ENCODE measurements around the gene IGSF22.
"Not testable (repeated sequence)": the region's sequence is repeated elsewhere in the genome, so short reads cannot be mapped to it uniquely, and the experiment has no call there.

The IGSF22 gene

DNA sequence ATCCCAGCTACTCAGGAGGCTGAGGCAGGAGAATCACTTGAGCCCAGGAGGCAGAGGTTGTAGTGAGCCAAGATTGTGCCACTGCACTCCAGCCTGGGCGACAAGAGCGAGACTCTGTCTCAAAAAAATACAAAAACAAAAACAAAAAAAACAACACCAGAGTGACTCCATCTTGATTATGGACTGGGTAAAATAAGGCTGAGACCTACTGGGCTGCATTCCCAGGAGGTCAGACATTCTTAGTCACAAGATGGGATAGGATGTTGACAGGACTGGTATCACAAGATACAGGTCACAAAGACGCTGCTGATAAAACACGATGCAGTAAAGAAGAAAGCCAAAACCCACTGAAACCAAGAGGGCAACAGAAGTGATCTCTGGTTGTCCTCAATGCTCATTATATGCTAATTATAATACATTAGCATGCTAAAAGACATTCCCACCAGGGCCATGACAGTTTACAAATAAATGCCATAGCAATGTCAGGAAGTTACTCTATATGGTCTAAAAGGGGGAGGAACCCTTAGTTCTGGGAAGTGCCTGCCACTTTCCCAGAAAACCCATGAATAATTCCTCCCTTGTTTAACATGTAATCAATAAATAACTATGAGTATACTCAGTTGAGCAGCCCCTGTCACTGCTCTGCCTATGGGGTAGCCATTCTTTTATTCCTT is 34.4 kb downstream of the IGSF22 start:
- not testable (repeated sequence) for DNase-seq (ENCODE audit: low spot score)

DNA sequence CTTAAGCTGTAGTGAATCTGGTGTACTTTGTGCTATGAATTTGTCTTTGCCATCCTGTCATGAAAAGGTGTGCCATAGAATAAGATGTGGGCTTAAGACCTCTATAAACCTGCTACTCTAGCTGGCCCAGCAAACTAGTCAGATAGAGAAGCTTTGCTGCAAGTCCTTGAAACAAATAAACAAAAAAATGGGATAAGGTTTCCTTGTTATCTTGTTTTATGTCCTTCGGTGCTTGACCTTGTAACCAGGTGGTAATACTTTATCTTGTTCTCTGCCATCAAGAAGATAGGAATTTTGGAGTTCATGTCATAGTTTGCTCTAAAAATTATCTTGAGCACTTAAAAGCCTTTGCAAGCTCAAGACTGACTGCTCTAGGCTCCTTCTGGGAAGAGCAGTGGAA is 41.7 kb downstream of the IGSF22 start:
- DNase-seq (ENCODE audit: low spot score) = no peak

DNA sequence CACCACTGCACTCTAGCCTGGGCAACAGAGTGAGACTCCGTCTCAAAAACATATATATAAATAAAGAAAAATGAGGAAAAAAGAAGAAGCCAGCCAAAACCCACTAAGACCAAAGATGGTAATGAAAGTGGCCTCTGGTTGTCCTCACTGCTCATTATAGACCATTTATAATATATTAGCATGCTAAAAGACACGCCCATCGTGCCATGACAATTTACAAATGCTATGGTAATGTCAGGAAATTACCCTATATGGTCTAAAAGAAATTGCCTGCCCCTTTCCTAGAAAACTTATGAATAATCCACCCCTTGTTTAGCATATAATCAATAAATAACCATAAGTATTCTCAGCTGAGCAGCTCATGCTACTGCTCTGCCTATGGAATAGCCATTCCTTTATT is 43.5 kb downstream of the IGSF22 start:
- DNase-seq (ENCODE audit: low spot score) = no peak

DNA sequence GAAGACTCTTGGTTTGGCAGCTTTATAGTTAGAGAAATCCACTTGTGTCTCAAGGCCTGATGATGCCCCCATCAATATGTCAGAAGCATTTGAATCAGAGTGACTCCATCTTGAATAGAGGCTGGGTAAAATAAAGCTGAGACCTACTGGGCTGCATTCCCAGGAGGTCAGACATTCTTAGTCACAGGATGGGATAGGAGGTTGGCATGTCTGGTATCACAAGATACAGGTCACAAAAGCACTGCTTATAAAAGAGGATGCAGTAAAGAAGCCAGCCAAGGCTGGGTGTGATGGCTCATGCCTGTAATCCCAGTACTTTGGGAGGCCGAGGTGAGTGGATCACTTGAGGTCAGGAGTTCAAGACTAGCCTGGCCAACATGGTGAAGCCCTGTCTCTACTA is 44.0 kb downstream of the IGSF22 start:
- DNase-seq (ENCODE audit: low spot score) = peak; percentile 64

DNA sequence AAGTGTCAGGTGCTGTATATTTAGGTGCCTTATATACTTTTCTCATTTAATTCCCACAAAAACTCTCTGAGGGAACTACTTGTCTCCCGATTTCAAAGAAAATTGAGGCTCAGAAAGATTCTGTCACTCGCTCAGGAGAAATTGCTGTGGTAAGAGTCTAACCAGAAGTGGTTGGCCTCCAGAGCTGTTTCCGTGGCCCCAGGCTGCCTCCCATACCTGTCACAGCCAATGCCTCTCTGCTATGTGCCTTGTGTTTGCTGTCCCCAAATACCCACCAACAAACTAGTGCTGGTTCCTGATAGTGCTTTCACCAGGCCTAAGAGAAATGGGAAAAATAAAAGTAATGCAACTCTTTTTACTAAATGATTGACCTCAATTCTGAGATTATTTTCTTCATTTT is 48.4 kb downstream of the IGSF22 start:
- DNase-seq (ENCODE audit: low spot score) = peak; percentile 51

DNA sequence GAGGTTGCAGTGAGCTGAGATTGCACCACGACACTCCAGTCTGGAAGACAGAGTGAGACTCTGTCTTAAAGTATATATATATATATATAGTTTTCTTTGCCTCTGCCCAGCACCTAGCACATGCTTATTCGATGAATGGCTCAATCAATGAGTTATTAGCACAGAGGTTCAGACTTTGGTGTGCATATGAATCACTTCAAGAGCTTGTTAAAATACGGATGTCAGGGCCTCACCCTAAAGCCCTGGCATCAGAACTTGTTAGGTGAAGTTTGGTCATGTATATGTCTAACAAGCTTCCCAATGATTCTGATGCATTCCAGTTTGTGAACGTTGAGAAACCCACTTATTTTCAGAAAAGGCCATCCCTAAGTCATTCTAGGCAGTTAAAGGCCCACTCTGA is 49.2 kb downstream of the IGSF22 start:
- DNase-seq (ENCODE audit: low spot score) = peak; percentile 26

DNA sequence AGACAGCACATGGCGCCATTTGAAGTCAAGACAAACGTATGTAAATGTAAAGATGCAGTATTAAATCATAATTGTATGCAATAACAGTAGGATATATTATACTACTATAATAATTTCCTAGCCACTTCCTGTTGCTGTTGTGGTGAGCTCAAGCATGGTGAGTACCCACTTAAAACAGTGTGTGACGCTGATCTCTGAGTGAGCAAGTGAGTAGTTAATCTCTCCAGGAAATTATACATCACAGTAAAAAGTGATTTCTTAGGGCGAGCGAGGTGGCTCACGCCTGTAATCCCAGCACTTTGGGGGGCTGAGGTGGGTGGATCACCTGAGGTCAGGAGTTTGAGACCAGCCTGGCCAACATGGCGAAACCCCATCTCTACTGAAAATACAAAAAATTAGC is 53.8 kb downstream of the IGSF22 start:
- DNase-seq (ENCODE audit: low spot score) = not testable (repeated sequence)

DNA sequence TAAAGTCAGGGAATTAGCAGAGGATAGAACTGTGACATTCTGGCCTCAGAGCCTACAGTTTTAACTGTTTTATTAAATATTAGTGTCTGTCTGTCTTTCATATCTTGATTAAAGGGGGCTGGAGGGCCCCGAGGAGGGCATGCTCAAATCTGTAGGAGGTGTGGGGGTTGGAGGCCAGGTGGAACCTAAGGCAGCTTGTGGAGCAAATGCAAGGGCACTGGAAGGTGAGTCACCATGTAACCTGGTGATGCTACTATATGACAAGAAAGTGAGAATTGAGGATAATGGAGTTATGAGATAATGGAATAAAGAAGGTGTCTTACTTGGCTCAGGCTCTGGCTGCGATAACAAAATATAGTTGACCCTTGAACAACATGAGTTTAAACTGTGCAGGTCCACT is 54.7 kb downstream of the IGSF22 start:
- no peak for DNase-seq (ENCODE audit: low spot score)

DNA sequence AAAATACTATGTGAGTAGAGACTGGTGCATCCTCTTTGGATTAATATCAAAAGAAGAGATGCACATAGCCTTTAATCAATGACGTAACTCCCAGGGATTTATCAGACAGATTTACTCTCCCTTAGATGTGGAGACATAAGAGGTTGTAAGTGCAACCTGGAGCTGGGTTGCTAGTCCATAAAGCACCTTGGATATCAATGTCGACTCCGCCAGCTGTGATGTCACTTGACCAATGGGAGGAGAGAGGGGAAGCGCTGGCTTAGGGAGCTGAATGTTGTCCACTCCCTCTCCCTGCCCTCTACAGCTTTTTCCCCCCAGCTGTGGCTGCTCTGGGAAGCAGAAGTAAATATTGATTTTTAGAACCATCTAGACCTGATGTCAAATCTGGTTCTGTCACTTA is 56.3 kb downstream of the IGSF22 start:
- DNase-seq (ENCODE audit: low spot score) = no peak

DNA sequence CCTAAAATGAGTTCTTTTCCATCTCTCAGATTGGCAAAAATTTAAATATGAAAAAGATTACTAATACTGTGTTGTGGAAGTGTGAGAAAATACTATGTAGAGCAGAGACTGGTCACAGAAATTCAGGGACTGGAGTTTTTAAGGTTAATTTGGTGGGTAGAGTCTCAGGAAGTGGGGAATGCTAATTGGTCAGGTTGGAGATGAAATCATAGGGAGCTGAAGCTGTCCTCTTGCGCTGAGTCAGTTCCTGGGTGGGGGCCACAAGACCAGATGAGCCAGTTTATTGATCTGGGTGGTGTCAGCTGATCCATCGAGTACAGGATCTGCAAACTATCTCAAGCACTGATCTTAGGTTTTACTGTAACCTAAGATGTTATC is 56.8 kb downstream of the IGSF22 start:
- DNase-seq (ENCODE audit: low spot score) = peak; percentile 53

DNA sequence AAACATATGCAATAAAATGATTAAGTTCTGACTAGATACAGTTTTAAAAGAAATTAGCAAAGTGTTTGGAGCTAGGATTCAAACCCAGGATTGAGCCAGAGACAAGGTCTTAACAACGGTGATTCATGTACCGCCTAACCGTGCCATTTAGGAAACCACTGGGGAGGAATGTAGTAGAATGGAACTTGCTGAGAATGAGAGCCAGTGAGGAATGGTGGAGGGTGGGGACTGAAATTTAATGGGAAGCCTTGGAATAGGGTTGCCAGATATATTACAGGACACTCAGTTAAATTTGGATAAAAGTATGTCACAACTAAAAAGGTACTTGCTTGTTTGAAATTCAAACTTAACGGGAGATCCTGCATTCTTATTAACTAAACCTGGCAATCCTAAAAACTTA is 57.9 kb downstream of the IGSF22 start:
- peak; percentile 22 for DNase-seq (ENCODE audit: low spot score)

DNA sequence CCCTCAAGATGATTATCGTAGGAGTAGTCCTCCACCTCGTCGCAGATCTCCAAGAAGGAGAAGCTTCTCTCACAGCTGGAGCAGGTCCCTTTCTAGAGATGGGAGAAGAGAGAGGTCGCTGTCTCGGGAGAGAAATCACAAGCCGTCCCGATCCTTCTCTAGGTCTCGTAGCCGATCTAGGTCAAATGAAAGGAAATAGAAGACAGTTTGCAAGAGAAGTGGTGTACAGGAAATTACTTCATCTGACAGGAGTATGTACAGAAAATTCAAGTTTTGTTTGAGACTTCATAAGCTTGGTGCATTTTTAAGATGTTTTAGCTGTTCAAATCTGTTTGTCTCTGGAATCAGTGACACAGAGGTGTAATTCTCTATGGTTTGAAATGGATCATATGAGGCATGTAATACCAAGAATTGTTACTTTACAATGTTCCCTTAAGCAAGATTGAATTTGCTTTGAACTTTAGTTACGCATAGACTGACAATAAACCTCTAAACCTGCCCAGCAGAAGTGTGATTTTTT is 60.6 kb downstream of the IGSF22 start:
- not testable (repeated sequence) for DNase-seq (ENCODE audit: low spot score)

DNA sequence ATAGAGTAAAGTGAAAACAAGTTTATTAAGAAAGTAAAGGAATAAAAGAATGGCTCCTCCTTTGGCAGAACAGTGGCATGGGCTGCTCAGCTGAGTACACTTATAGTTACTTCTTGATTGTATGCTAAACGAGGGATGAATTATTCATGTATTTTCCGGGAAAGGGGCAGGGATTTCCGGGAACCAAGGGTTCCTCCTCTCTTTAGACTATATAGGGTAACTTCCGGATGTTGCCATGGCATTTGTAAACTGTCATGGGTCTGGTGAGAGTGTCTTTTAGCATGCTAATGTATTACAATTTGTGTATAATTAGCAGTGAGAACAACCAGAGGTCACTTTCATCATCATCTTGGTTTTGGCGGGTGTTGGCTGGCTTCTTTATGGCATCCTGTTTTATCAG is 68.3 kb downstream of the IGSF22 start:
- no peak for DNase-seq (ENCODE audit: low spot score)

Data from kidney tubule cell (primary cell).